ENCODE results near the gene DQX1.

The DQX1 gene

DNA sequence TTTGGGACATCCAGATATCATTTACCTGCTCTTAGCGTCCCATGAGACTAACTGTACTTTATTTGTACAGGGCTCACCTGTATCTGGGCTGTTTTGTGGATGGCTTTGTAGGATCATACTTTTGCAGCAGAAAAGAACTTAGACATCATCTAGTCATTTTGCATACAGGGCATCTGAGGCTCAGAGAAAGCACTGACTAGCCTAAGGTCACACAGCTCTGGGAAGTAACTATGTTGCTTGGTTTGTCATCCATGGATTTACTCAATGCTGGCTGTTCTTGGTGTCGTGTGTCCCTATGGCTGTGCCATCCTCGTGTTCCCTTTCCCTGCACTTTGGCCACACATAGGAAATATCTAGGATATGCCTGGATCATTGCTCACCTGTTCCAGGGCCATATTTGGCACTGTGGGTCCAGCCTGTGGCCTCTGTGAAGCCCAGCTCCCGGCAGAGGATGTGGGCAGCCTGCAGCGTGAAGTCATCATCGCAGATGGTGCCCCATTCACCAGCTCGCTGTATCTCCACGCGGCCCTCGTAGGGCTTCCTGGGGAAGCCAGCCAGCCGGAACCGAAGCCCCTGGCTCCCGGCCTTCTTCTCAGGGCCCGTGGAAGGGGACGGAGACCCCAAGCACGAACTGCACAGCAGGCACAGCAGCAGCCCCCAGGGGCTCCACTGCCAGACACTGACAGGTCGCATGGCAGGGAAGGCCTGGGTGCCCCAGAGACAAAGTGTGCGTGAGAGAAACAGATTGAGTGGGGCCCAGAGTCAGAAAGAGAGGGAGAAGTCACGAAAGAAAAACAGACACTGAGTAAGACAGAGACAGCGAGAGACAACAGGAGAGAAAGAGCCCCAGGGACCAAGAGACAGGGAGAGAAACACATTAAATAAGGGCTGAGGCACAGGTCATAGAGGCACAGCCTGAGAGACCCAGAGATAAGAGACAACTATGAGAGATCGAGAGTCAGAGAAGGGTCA, 26.2 kb upstream of the DQX1 start:
- TF ChIP-seq, protein P1, sequence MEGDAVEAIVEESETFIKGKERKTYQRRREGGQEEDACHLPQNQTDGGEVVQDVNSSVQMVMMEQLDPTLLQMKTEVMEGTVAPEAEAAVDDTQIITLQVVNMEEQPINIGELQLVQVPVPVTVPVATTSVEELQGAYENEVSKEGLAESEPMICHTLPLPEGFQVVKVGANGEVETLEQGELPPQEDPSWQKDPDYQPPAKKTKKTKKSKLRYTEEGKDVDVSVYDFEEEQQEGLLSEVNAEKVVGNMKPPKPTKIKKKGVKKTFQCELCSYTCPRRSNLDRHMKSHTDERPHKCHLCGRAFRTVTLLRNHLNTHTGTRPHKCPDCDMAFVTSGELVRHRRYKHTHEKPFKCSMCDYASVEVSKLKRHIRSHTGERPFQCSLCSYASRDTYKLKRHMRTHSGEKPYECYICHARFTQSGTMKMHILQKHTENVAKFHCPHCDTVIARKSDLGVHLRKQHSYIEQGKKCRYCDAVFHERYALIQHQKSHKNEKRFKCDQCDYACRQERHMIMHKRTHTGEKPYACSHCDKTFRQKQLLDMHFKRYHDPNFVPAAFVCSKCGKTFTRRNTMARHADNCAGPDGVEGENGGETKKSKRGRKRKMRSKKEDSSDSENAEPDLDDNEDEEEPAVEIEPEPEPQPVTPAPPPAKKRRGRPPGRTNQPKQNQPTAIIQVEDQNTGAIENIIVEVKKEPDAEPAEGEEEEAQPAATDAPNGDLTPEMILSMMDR (IDR thresholded peaks at IDR 0.05; ENCODE audit: unreplicated experiment in 3 of 3): no peak
- Mint-ChIP-seq H3K4me3 (peak overlapping the region; percentile 82 to 87 (median 86)), H3K9me3 (no peaks in the 10 kb centered on the region), H3K4me1 (peaks cover 42% of the 10 kb centered on the region), H3K36me3 (ENCODE audit: low read depth) (peaks cover 5% of the 10 kb centered on the region), H3K27ac (peak overlapping the region; percentile 41 to 62 (median 51)), H3K27me3 (ENCODE audit: low read depth) (peaks cover 11% of the 10 kb centered on the region)

DNA sequence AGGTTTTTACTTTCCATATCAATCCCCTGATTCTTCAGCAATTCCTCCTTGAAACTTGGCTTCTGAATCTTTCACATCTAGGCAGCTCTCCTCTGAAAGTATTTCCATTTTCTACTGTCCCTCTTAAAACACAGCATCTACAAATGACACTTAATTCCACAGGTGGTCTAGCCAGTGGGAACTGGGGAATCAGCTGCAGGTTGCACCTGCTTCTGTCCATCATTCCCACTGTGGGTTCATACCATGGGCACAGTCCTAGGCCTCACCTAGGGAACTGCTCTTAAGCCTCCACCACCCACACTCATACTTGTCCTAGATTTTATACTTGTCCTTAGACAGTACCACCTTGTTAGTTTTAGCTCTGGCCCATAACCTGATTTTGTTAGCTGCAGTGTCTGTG, 25.5 kb upstream of the DQX1 start:
- Mint-ChIP-seq H3K4me1 (peaks cover 42% of the 10 kb centered on the region), H3K4me3 (peak overlapping the region; percentile 33 to 87 (median 82)), H3K27ac (peak overlapping the region in 1 of 3 experiments; percentile 2), H3K9me3 (no peaks in the 10 kb centered on the region), H3K27me3 (ENCODE audit: low read depth) (peaks cover 6% of the 10 kb centered on the region), H3K36me3 (ENCODE audit: low read depth) (peaks cover 5% of the 10 kb centered on the region)
- TF ChIP-seq, protein P1 (IDR thresholded peaks at IDR 0.05; ENCODE audit: unreplicated experiment in 3 of 3): no peak

DNA sequence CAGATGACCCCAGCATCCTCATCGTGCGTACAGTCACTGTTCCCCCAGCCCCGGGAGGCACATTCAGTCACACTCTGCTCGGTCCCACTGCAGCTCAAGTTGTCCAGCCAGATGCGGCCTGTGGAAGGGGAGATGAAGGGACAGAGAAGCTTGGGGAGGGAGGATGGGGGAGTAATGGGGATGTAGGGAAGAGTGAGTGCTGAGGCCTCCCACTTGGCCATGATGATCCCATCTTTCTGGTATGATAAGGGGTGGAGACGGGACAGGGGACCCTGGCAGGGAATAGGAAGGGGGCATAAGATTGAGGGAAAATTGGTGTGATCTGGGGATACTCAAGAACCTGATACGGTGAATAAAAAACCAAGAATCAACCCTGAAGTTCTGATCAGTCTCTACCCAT, 24.2 kb upstream of the DQX1 start:
- H3K9me3 Mint-ChIP-seq: no peaks in the 10 kb centered on the region
- H3K36me3 Mint-ChIP-seq (ENCODE audit: low read depth): peaks cover 5% of the 10 kb centered on the region
- TF ChIP-seq, protein P1 (IDR thresholded peaks at IDR 0.05; ENCODE audit: unreplicated experiment in 3 of 3): no peak
- peaks cover 42% of the 10 kb centered on the region for H3K4me1 Mint-ChIP-seq
- H3K4me3 Mint-ChIP-seq: peak overlapping the region; percentile 71 to 78 (median 77)
- no peak overlapping the region for H3K27ac Mint-ChIP-seq
- H3K27me3 Mint-ChIP-seq (ENCODE audit: low read depth): peaks cover 6% of the 10 kb centered on the region

DNA sequence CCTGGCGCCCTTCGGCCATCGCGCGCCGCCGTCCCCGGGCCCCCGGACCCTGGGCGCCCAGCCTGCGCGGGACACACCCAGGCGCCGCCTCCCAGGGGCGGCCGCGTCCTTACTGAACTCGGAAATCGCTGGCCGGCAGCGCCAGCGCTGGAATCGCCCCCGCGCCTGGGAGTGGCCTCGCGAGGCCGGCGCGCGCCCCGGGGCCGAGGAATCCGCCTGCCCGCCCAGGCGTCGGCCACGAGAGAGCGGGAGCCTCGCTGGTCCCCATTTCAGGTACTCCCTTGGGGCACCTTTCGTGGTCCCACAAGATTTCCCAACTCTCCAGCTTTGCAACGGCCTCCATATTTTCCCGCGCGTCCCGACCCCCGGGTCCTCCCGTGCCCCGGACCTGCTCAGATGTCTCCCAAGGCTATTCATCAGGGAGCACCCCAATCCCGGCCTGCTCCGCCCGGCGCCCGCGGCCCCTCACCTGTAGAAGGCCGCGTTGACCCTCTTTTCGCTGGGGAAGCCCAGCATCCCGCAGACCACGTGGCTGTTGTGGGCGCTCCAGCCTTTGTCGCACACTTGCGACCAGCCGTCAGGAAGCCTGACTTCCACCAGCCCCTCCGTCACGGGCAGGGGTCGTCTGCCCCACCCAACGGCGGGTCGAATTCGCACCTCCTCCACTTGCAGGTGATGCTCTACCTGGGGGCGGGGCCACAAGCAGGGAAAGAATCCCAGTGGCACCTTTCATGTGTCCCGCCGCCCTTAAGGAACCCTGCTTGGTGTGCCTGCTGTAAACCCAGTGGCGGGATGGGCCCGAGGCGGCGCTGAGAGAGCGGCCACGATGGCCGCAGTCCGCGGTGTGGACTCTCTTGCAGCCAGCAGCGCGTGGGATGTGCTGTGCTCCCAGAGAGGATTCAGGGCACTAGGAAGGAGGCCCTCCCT, 23.1 kb upstream of the DQX1 start:
- H3K27me3 Mint-ChIP-seq (ENCODE audit: low read depth): peaks cover 6% of the 10 kb centered on the region
- no peaks in the 10 kb centered on the region for H3K9me3 Mint-ChIP-seq
- H3K27ac Mint-ChIP-seq: no peak overlapping the region
- peak overlapping the region; percentile 77 to 78 (median 78) for H3K4me3 Mint-ChIP-seq
- TF ChIP-seq, protein P1 (IDR thresholded peaks at IDR 0.05; ENCODE audit: unreplicated experiment in 3 of 3): no peak
- H3K36me3 Mint-ChIP-seq (ENCODE audit: low read depth): peaks cover 5% of the 10 kb centered on the region
- H3K4me1 Mint-ChIP-seq: peaks cover 42% of the 10 kb centered on the region

DNA sequence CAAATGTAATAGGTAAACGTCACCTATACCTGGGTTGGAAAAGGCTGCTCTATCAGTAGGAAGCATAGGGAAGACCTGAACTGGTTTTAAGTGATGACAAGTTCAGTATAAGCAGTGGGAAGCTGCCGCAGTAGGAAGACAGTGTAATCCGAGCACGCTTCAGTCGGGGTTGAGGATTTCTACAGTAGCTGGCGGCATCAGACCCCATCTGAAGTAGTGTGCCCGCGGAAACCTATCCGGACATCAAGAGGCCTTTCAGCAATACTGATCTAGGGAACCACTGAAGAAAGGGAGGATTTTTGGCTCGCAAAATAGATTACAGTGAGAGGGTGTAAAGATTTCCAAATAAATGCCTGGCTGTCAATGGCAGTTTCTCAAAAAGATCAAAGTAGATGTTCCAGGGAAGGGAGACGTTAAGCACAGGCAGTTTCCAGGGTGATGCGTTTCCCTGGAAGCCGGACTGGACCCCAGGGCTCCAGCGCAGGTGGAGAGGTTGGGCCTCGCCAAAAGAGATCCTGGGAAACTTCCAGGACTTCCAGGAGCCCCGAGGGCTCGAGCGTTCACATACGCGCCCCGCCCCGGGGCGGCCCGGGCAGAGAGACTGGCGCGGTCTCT, 22.4 kb upstream of the DQX1 start:
- Mint-ChIP-seq H3K9me3 (no peaks in the 10 kb centered on the region), H3K4me3 (peak overlapping the region; percentile 81 to 88 (median 87)), H3K27me3 (ENCODE audit: low read depth) (peaks cover 6% of the 10 kb centered on the region), H3K4me1 (peaks cover 37% of the 10 kb centered on the region), H3K27ac (peak overlapping the region; percentile 4 to 70 (median 20)), H3K36me3 (ENCODE audit: low read depth) (peaks cover 5% of the 10 kb centered on the region)
- TF ChIP-seq, protein P1 (IDR thresholded peaks at IDR 0.05; ENCODE audit: unreplicated experiment in 3 of 3): no peak
